Stimulated activated CD4-positive, alpha-beta T cell treated with anti-CD3 and anti-CD28 coated beads, Interleukin-1b, Interleukin-23, amount 100 ng/mL, for 4 hours (primary cell): Measurements from ENCODE around the gene CSTF3.
"Not testable (repeated sequence)": the region's sequence is repeated elsewhere in the genome, so short reads cannot be mapped to it uniquely, and the experiment has no call there.

Experiments
- DNase-seq, 2 donors: peaks; one replicate each; pipeline ENCODE4 v3.0.0-alpha.2; 2020; ENCODE audit warnings: low read depth in 2 of 2

CSTF3 gene

GRCh38 chr11:33160587-33160986 lies 693 bp downstream of the CSTF3 start:
- no peak for DNase-seq

DNA sequence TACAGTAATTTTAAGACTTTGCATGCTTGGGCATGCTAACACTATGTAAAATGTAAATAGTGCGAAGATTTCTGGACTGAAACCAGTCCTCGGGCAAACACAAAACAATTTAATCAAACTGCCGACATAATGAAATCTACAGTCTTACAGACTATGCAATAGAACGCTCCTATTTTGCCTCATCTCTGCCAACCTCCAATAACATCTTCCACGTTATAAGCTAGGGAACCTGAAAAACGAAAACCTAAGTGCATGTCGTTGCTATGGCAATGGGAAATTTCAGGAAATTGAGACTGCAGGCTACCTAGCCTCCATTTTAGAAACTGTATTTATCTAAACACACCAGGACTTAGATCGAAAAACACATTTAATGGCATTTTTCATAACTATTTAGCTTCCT lies 1.1 kb downstream of the CSTF3 start:
- no peak for DNase-seq

GRCh38 chr11:33159378-33159867 lies 1.9 kb downstream of the CSTF3 start:
- not testable (repeated sequence) for DNase-seq

GRCh38 chr11:33158596-33159275 lies 2.5 kb downstream of the CSTF3 start:
- DNase-seq = no peak

DNA sequence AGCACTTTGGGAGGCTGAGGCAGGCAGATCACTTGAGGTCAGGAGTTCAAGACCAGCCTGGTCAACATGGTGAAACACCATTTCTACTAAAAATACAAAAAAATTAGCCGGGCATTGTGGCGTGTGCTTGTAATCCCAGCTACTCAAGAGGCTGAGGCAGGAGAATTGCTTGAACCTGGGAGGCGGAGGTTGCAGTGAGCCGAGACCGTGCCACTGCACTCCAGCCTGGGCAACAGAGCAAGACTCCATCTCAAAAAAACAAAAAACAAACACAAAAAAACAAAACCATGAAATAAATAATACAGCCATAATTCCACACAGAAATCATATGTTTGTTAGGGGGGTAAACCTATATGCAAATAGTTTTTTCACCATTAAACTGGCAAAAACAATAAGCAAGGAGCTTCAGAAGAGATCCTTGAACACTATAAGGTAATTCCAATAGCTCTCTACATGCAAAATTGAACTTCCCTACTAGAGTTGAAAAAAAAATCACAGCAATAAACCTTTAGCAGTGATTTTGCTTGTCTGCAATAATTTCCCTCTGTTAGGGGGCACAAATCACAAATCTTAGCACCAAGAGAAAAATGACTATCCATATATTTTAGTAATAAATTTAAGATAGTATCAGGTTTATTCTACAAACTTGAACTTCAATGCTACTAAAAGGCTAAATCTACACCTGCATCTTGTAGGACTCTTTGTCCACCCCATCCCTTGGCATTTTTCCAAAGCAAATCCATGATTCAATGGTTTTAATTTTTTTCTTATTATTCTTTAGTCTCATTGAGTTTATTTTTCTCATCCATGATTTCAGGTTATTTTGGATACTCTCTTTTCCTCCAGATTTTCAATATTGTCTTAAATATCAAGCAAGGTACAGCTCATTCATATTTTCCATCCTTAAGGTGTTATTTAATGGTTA lies 3.9 kb downstream of the CSTF3 start:
- DNase-seq = no peak

DNA sequence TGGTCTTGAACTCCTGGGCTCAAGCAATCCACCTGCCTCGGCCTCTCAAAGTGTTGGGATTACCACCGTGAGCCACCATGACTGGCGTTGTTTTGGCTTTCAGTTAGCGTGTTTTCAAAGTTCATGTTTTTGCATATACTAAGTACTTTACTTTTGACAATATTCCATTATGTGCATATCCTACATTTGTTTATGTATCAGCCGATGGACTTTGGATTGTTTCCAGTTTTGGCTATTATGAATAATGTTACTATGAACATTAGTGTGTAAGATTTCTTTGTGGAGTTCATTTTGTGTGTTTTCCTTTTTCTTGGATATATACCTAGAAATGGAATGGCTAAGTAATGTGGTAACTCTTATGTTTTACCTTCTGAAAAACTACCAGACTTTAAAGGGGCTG lies 9.9 kb downstream of the CSTF3 start:
- DNase-seq = no peak

- no peak for DNase-seq
Observed at GRCh38 chr11:33147559-33147958, 13.7 kb downstream of the CSTF3 start.

- DNase-seq = no peak
Observed at GRCh38 chr11:33135768-33136443, 25.4 kb downstream of the CSTF3 start.

GRCh38 chr11:33135216-33135615 lies 26.1 kb downstream of the CSTF3 start:
- DNase-seq = no peak

GRCh38 chr11:33134276-33134675 lies 27.0 kb downstream of the CSTF3 start:
- DNase-seq = no peak

DNA sequence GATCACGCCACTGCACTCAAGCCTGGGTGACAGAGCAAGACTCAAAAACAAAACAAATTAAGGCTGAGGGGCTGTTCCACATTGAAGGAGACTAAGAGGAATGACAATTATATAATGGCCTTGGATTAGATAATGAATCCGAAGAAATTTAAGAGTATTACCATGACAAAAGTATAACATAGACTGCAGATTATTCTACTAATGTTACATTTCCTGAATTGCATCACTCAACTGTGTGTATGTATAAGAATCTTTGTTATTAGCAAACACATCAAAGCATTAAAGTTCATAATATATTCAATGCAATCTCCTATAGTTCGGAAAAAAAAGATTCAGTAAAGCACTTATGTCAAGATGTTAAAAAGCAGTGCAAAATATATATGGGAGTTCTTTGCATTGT lies 27.5 kb downstream of the CSTF3 start:
- no peak for DNase-seq

GRCh38 chr11:33132510-33132909 lies 28.8 kb downstream of the CSTF3 start:
- DNase-seq = no peak

- no peak for DNase-seq
Observed at GRCh38 chr11:33128739-33129138, 32.5 kb downstream of the CSTF3 start.

GRCh38 chr11:33125611-33126010 lies 35.7 kb downstream of the CSTF3 start:
- no peak for DNase-seq

GRCh38 chr11:33125025-33125424 lies 36.3 kb downstream of the CSTF3 start:
- no peak for DNase-seq

GRCh38 chr11:33122696-33123095 lies 38.6 kb downstream of the CSTF3 start:
- not testable (repeated sequence) for DNase-seq

GRCh38 chr11:33116535-33116934 lies 44.7 kb downstream of the CSTF3 start:
- no peak for DNase-seq

GRCh38 chr11:33110083-33110482 lies 51.2 kb downstream of the CSTF3 start:
- no peak for DNase-seq

DNA sequence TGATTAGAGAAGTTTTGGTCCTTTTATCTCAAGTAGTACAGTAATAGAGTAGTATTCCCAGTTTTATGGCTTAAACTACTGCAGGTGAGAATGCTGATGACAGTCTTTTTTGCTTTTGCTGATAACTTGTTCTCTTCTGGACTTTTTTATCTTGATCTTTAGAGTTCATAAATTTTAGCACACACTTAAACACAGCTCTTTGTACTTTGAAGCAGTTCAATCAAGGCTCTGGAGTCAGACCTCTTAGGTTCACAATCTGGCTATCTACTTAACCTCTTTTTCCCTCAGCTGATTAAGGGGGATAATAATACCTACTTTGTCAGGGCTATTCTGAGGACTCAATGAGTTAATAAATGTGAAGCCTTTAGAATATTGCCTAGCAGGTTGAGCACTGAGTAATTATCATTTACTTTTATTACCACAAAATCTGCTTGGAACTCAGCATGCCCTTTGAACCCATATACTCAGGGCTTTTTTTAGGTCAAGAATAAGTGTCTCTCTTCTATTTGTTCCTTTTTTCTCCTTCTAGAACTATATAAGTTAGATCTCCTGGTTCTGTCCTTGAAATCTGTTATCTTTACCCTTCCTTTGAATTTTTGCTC lies 51.9 kb downstream of the CSTF3 start:
- DNase-seq = no peak

DNA sequence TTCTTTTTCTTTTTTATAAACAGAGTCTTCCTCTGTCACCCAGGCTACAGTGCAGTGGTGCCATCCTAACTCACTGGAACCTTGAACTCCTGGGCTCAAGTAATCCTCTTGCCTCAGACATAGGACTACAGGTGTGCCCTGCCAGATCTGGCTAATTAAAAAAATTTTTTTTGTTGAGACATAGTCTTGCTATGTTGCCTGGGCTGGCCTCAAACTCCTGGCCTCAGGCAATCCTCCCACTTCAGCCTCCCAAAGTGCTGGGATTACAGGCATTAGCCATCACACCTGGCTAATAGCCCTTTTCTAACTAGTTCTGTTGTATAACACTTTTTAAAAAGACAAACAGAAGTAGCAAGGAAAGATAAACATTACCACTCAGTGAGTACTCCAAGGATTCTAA lies 57.4 kb downstream of the CSTF3 start:
- DNase-seq = no peak

DNA sequence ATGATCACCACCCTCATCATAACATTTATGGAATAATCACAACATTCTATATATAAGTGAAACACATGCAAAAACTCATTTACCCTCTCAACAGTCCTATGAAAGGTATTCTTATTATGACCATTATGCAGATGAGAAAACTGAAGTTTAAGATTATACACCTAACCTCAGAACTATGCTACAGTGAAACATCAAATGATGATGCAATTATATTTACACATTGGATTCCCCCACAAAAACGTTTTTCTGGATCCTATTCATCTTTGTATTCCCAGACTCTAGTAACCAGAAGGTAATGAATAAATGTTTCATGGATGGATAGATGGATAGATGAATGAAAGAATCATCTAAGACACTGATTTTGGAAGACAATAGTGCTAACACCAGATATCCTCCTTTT lies 67.1 kb downstream of the CSTF3 start:
- DNase-seq = no peak

DNA sequence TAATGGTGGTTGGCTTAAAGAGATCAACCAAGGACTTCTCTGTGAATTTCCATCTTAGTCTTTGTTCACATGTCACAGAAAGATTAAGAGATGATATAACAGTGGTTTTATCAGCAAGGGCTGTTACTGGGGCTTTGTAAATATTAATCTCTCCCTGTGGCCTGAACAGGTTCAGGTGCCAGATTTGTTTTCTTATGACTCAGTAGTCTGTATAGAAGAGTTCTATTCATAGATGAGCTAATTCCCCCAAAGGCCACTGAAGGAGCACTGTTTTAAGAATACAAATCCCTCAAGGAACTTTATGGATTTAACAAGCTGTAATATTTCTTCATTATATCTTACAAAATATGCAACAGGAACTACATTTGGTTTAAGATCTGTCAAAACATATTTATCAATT lies 71.5 kb downstream of the CSTF3 start:
- DNase-seq = no peak
